Neural cell (in vitro differentiated cells): ENCODE results near the gene PLPPR4.

Experiments used
- EP300 ChIP-seq: fragments of 450-650 bp; conservative IDR thresholded peaks from 2 replicates; pipeline ENCODE4 v1.6.1; 2014; ENCODE audit warnings: antibody characterized with exemption, mild to moderate bottlenecking, moderate library complexity; ENCODE audit not compliant: poor library complexity, severe bottlenecking
- TF ChIP-seq, protein P1 (sequence below): fragments of 450-650 bp; IDR thresholded peaks from 2 replicates; pipeline ENCODE4 v1.5.1; 2014; ENCODE audit warnings: antibody characterized with exemption, mild to moderate bottlenecking, moderate library complexity; ENCODE audit not compliant: poor library complexity, severe bottlenecking

DNA sequence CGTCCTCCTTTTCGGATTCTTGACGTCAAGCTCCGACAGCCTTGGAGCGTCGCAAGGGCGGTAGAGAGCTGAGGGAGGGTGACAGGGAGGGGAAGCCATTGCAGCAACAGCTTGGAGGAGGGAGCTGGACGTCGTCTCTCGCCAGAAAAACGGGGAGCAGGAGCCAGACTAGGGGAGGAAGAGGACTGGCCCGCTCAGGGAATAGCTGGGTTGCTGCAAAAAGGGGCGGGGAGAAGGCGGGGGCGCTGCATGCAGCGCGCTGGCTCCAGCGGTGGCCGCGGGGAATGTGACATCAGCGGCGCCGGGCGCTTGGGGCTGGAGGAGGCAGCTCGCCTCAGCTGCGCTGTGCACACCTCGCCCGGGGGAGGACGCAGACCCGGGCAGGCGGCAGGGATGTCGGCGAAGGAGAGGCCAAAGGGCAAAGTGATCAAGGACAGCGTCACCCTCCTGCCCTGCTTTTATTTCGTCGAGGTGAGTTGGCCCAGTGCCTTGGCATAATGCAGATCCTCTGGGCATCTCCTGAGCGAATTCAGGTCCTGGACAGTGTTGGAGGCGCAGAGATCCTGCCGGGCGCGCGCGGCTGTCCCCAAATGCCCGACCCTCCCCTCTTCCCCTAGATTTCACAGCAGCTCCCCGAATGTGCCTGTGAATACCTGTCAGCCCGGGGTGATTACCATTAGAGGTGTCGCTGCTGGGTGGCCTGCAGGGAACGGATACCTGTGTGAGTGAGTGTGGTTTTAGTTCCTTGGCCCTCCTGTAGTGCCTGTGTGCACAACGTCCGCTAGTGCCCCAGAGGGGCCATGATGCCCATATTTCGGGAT lies at the start of gene PLPPR4:
- no peak for TF ChIP-seq EP300
- TF ChIP-seq, protein P1, sequence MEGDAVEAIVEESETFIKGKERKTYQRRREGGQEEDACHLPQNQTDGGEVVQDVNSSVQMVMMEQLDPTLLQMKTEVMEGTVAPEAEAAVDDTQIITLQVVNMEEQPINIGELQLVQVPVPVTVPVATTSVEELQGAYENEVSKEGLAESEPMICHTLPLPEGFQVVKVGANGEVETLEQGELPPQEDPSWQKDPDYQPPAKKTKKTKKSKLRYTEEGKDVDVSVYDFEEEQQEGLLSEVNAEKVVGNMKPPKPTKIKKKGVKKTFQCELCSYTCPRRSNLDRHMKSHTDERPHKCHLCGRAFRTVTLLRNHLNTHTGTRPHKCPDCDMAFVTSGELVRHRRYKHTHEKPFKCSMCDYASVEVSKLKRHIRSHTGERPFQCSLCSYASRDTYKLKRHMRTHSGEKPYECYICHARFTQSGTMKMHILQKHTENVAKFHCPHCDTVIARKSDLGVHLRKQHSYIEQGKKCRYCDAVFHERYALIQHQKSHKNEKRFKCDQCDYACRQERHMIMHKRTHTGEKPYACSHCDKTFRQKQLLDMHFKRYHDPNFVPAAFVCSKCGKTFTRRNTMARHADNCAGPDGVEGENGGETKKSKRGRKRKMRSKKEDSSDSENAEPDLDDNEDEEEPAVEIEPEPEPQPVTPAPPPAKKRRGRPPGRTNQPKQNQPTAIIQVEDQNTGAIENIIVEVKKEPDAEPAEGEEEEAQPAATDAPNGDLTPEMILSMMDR, result peak; percentile 7
